Lower leg skin (tissue), 4 donors: Measurements from ENCODE around the gene PRKCG. TPM values are rescaled to one million over a fixed set of nuclear protein-coding genes. Genes with fewer than 3 reads are reported as not detected.

Source experiments
- DNase-seq, 2 donors: peaks; one replicate each; pipeline ENCODE4 v3.0.0-alpha.2; 2019; ENCODE audit warnings: low spot score in 2 of 2
- H3K4me3 ChIP-seq: fragments of 200-600 bp; sonication (generic); 2 replicates; pipeline ENCODE4 v1.5.1; 2017; ENCODE audit warnings: mild to moderate bottlenecking, low read depth; ENCODE audit not compliant: poor library complexity, severe bottlenecking
- POLR2A ChIP-seq, 2 donors: fragments of 450-650 bp; IDR thresholded peaks; one replicate each; pipeline ENCODE4 v1.6.1; 2016 to 2017; ENCODE audit warnings: antibody characterized with exemption in 2 of 2, mild to moderate bottlenecking in 1 of 2, moderate library complexity in 1 of 2
- WGBS, 2 donors: methylation state at CpG; one replicate each; pipeline ENCODE4 v1.1.5; 2018; 5-methylcytosine and 5-hydroxymethylcytosine counted together
- intact Hi-C: fragments of 100-400 bp; cut with DNase I; formaldehyde crosslinking; loops from one replicate; pipeline ENCODE4 v1.15.0; 2023; ENCODE audit warnings: low total_unique reads
- total RNA-seq, 4 donors: library from RNA; depleted of rRNA; stranded (reverse); fragments of >200 nt; gene quantifications; one replicate each; pipeline ENCODE4 v1.1.0, GENCODE V29; 2016
- TF ChIP-seq, protein P1 (sequence below), 3 donors: fragments of 450-650 bp; IDR thresholded peaks; one replicate each; pipeline ENCODE4 v1.5.1; 2016; ENCODE audit warnings: antibody characterized with exemption in 3 of 3, mild to moderate bottlenecking in 3 of 3, moderate library complexity in 2 of 3

The PRKCG gene
- total RNA-seq, 4 donors from 2014 or later: not detected

DNA sequence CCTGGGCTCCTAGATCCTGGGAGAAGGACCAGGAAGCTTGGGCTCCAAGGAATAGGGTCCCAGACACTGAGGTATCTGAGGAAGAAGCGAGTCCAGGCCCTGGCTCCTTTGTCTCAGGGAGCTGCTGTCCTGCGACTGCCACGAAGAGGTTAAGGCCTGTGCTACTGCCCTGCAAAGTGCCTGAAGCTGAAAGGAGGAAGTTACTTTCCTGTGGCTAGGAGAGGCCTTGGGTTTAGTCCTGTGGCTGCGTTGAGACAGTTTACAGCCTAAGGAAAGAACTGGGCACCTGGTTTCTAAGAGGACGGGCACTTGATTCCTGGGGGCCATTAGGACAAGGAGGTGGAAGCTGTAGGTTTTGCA lies 11.5 kb upstream of the PRKCG start:
- H3K4me3 ChIP-seq: no peak overlapping the region
- intact Hi-C loops: no loop called here
- TF ChIP-seq, protein P1, sequence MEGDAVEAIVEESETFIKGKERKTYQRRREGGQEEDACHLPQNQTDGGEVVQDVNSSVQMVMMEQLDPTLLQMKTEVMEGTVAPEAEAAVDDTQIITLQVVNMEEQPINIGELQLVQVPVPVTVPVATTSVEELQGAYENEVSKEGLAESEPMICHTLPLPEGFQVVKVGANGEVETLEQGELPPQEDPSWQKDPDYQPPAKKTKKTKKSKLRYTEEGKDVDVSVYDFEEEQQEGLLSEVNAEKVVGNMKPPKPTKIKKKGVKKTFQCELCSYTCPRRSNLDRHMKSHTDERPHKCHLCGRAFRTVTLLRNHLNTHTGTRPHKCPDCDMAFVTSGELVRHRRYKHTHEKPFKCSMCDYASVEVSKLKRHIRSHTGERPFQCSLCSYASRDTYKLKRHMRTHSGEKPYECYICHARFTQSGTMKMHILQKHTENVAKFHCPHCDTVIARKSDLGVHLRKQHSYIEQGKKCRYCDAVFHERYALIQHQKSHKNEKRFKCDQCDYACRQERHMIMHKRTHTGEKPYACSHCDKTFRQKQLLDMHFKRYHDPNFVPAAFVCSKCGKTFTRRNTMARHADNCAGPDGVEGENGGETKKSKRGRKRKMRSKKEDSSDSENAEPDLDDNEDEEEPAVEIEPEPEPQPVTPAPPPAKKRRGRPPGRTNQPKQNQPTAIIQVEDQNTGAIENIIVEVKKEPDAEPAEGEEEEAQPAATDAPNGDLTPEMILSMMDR (IDR thresholded peaks at IDR 0.05): no peak
- TF ChIP-seq POLR2A (IDR thresholded peaks at IDR 0.05): no peak
- 63% methylated on average over 5 of the region's 5 CpGs for WGBS, 2 donors
- no peak for DNase-seq

DNA sequence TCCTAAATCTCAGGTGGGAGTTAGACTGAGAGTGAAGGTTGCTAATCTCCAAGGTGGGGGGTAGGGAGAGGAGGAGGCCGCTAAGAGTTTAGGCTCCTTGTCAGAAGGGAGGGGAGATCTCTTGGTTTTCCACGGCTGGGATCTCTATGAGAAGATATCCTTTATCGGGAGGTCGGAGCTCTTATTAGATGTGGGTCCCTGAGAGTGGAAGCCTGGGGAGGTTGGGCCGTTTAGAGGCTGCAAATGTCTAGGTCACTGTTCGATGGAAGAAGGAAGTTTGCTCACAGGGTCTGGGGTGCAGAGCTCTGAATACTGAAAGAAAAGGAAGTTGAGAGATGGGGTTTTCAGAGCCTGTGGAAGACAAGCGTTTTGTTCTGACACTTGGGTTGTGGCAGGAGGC lies 10.5 kb upstream of the PRKCG start:
- intact Hi-C loops: no loop called here
- 46 to 63% methylated on average over 7 of the region's 7 CpGs for WGBS, 2 donors
- no peak for TF ChIP-seq POLR2A (IDR thresholded peaks at IDR 0.05)
- TF ChIP-seq, protein P1 (IDR thresholded peaks at IDR 0.05): no peak
- no peak for DNase-seq
- H3K4me3 ChIP-seq: no peak overlapping the region

DNA sequence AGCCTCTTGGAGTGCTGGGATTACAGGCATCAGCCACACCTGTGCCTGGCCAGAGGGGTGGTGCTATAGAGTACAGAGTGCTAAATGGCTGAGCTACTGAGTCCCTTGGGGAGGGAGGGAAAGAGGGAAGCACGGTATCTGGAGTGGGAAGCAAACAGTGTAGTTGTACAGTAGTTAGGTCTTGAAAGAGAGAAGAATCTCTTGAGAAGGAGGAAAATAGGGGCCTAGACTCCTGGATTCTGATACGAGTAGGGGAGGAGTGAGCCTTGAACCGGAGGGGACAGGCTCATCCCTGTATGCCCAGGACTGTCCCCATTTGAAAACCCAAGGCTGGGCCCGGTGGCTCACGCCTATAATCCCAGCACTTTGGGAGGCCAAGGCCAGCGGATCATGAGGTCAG lies 9.2 kb upstream of the PRKCG start:
- no peak for DNase-seq
- intact Hi-C loops: no loop called here
- WGBS, 2 donors: 75 to 80% methylated on average over 6 of the region's 6 CpGs
- no peak for TF ChIP-seq POLR2A (IDR thresholded peaks at IDR 0.05)
- TF ChIP-seq, protein P1 (IDR thresholded peaks at IDR 0.05): no peak
- H3K4me3 ChIP-seq: no peak overlapping the region

DNA sequence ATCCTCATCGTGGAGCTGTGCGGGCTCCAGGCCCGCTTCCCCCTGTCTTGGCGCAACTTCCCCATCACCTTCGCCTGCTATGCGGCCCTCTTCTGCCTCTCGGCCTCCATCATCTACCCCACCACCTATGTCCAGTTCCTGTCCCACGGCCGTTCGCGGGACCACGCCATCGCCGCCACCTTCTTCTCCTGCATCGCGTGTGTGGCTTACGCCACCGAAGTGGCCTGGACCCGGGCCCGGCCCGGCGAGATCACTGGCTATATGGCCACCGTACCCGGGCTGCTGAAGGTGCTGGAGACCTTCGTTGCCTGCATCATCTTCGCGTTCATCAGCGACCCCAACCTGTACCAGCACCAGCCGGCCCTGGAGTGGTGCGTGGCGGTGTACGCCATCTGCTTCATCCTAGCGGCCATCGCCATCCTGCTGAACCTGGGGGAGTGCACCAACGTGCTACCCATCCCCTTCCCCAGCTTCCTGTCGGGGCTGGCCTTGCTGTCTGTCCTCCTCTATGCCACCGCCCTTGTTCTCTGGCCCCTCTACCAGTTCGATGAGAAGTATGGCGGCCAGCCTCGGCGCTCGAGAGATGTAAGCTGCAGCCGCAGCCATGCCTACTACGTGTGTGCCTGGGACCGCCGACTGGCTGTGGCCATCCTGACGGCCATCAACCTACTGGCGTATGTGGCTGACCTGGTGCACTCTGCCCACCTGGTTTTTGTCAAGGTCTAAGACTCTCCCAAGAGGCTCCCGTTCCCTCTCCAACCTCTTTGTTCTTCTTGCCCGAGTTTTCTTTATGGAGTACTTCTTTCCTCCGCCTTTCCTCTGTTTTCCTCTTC lies 8.0 kb upstream of the PRKCG start:
- intact Hi-C loops: no loop called here
- H3K4me3 ChIP-seq: no peak overlapping the region
- TF ChIP-seq POLR2A (IDR thresholded peaks at IDR 0.05): no peak
- TF ChIP-seq, protein P1 (IDR thresholded peaks at IDR 0.05): no peak
- 92 to 93% methylated on average over 51 of the region's 51 CpGs for WGBS, 2 donors
- DNase-seq: no peak

DNA sequence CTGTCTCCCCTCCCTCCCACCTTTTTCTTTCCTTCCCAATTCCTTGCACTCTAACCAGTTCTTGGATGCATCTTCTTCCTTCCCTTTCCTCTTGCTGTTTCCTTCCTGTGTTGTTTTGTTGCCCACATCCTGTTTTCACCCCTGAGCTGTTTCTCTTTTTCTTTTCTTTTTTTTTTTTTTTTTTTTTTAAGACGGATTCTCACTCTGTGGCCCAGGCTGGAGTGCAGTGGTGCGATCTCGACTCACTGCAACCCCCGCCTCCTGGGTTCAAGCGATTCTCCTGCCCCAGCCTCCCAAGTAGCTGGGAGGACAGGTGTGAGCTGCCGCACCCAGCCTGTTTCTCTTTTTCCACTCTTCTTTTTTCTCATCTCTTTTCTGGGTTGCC lies 7.4 kb upstream of the PRKCG start:
- no peak for DNase-seq
- no peak for TF ChIP-seq POLR2A (IDR thresholded peaks at IDR 0.05)
- TF ChIP-seq, protein P1 (IDR thresholded peaks at IDR 0.05): no peak
- H3K4me3 ChIP-seq: no peak overlapping the region
- intact Hi-C loops: no loop called here
- WGBS, 2 donors: 62 to 75% methylated on average over 6 of the region's 6 CpGs
